Measurements from ENCODE around the gene RPL28.

RPL28 gene

DNA sequence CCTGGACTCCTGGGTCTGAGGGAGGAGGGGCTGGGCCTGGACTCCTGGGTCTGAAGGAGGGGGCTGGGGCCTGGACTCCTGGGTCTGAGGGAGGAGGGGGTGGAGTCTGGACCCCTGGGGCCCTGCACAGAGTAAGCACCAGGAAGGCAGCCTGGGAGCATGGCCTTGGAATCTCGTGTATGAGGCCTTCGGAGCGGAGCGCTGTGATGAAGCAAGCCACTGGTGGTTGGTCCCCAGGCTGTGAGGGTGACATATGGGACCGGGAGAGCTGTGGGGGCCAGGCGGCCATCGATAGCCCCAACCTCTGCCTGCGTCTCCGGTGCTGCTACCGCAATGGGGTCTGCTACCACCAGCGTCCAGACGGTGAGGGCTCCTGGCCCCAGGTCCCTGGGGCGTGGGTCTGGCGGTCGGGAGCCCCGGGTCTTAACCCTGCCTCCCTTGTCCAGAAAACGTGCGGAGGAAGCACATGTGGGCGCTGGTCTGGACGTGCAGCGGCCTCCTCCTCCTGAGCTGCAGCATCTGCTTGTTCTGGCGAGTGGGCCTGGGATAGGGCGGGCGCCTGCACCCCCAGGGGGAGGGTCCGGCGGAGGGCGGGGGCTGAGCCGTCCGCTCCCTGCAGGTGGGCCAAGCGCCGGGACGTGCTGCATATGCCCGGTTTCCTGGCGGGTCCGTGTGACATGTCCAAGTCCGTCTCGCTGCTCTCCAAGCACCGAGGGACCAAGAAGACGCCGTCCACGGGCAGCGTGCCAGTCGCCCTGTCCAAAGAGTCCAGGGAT lies 8.2 kb upstream of the RPL28 start:
- Histone ChIP-seq H3K9ac (ENCODE audit: low read depth, low read length) (no peak overlapping the region), H3K27me3 (ENCODE audit: insufficient read depth, low read length, poor library complexity) (no peaks in the 10 kb centered on the region)

DNA sequence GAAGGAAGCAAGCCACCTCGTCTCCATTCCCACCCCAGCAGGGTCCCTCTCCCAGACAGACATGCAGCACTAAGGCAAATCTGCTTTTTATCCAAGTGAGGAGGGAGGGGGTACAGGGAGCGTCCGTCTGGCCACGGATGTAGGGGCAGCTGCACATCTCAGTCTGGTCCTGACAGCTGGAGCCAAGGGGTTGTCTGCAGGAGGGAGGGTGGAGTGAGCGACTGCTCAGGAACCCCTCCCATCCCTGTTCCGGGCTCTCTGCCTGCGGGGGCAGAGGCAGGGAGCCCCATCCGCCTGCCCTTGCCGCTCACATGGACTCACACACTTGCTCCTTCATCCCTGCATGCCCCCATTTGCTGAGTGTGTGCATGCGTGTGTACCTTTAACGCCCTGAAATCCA lies 6.6 kb upstream of the RPL28 start:
- H3K79me2 ChIP-seq (ENCODE audit: insufficient read depth, low read length) = peaks cover 27% of the 10 kb centered on the region
- ATAC-seq (ENCODE audit: insufficient read depth, low read depth) = no peak
- peaks cover 22% of the 10 kb centered on the region for H3K4me1 ChIP-seq (ENCODE audit: insufficient read depth, low read length)
- no peak overlapping the region for H3K4me3 ChIP-seq (ENCODE audit: low read depth in 1 of 2, low read length in 2 of 2)
- H3K36me3 ChIP-seq (ENCODE audit: insufficient read depth, low read length) = no peaks in the 10 kb centered on the region; the same call in 1 of the 2 replicates
- H2AFZ ChIP-seq (ENCODE audit: low read depth, low read length) = no peak overlapping the region
- DNase-seq = no peak
- H3K9ac ChIP-seq (ENCODE audit: low read depth, low read length) = no peak overlapping the region
- H3K27ac ChIP-seq (ENCODE audit: low read length) = no peak overlapping the region
- H3K4me2 ChIP-seq (ENCODE audit: insufficient read depth, low read length) = no peak overlapping the region
- no peaks in the 10 kb centered on the region for H3K27me3 ChIP-seq (ENCODE audit: insufficient read depth, low read length, poor library complexity)
- no peaks in the 10 kb centered on the region; the same call in 1 of the 2 replicates for H4K20me1 ChIP-seq (ENCODE audit: insufficient read depth, low read length)
- no peak for TF ChIP-seq EZH2 (IDR thresholded peaks at IDR 0.05; ENCODE audit: borderline replicate concordance, low read depth, low read length, severe bottlenecking)
- H3K9me3 ChIP-seq (ENCODE audit: insufficient read depth, low read length, severe bottlenecking) = no peaks in the 10 kb centered on the region

More for the DNA sequence above, 8.2 kb upstream of the RPL28 start:
- no peak for DNase-seq
- H3K9me3 ChIP-seq (ENCODE audit: insufficient read depth, low read length, severe bottlenecking) = no peaks in the 10 kb centered on the region
- H3K4me2 ChIP-seq (ENCODE audit: insufficient read depth, low read length) = no peak overlapping the region
- no peak overlapping the region for H2AFZ ChIP-seq (ENCODE audit: low read depth, low read length)
- no peak overlapping the region for H3K27ac ChIP-seq (ENCODE audit: low read length)
- peaks cover 13% of the 10 kb centered on the region for H3K79me2 ChIP-seq (ENCODE audit: insufficient read depth, low read length)
- TF ChIP-seq EZH2 (IDR thresholded peaks at IDR 0.05; ENCODE audit: borderline replicate concordance, low read depth, low read length, severe bottlenecking) = no peak
- TF ChIP-seq, protein P1, sequence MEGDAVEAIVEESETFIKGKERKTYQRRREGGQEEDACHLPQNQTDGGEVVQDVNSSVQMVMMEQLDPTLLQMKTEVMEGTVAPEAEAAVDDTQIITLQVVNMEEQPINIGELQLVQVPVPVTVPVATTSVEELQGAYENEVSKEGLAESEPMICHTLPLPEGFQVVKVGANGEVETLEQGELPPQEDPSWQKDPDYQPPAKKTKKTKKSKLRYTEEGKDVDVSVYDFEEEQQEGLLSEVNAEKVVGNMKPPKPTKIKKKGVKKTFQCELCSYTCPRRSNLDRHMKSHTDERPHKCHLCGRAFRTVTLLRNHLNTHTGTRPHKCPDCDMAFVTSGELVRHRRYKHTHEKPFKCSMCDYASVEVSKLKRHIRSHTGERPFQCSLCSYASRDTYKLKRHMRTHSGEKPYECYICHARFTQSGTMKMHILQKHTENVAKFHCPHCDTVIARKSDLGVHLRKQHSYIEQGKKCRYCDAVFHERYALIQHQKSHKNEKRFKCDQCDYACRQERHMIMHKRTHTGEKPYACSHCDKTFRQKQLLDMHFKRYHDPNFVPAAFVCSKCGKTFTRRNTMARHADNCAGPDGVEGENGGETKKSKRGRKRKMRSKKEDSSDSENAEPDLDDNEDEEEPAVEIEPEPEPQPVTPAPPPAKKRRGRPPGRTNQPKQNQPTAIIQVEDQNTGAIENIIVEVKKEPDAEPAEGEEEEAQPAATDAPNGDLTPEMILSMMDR (IDR thresholded peaks at IDR 0.05; ENCODE audit: borderline replicate concordance, extremely low read depth, low read length, poor library complexity, severe bottlenecking) = no peak
- peaks cover 2% of the 10 kb centered on the region; the same call in 1 of the 2 replicates for H4K20me1 ChIP-seq (ENCODE audit: insufficient read depth, low read length)
- ATAC-seq (ENCODE audit: insufficient read depth, low read depth) = no peak
- no peak overlapping the region for H3K4me3 ChIP-seq (ENCODE audit: low read depth in 1 of 2, low read length in 2 of 2)
- H3K4me1 ChIP-seq (ENCODE audit: insufficient read depth, low read length) = peaks cover 12% of the 10 kb centered on the region
- no peaks in the 10 kb centered on the region for H3K36me3 ChIP-seq (ENCODE audit: insufficient read depth, low read length)

DNA sequence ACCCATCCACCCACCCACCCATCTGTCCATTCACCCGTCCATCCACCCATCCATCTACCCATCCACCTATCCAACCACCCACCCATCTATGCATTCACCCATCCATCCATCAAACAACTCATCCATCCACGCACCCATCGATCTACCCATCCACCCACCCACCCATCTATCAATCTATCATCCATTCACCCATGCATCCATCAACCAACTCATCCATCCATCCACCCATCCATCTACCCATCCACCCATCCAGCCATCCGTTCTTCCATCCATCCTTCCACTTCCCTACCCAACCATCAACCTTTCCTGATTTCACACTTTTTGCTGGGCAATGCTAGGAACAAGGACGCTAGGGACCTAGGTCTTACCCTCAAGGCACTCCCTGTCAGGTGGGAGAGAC lies 3.7 kb upstream of the RPL28 start:
- DNase-seq = no peak
- H3K9ac ChIP-seq (ENCODE audit: low read depth, low read length) = no peak overlapping the region
- peaks cover 12% of the 10 kb centered on the region for H4K20me1 ChIP-seq (ENCODE audit: insufficient read depth, low read length)
- ATAC-seq (ENCODE audit: insufficient read depth, low read depth) = no peak
- no peaks in the 10 kb centered on the region for H3K9me3 ChIP-seq (ENCODE audit: insufficient read depth, low read length, severe bottlenecking)
- peaks cover 49% of the 10 kb centered on the region for H3K79me2 ChIP-seq (ENCODE audit: insufficient read depth, low read length)
- no peak overlapping the region for H2AFZ ChIP-seq (ENCODE audit: low read depth, low read length)
- no peak for TF ChIP-seq EZH2 (IDR thresholded peaks at IDR 0.05; ENCODE audit: borderline replicate concordance, low read depth, low read length, severe bottlenecking)
- TF ChIP-seq, protein P1 (IDR thresholded peaks at IDR 0.05; ENCODE audit: borderline replicate concordance, extremely low read depth, low read length, poor library complexity, severe bottlenecking) = no peak
- H3K4me3 ChIP-seq (ENCODE audit: low read depth in 1 of 2, low read length in 2 of 2) = peak overlapping the region in 1 of 2 experiments; percentile 69; a peak in 2 of 4 replicates
- peaks cover 37% of the 10 kb centered on the region for H3K4me1 ChIP-seq (ENCODE audit: insufficient read depth, low read length)
- H3K36me3 ChIP-seq (ENCODE audit: insufficient read depth, low read length) = peaks cover 11% of the 10 kb centered on the region
- H3K27ac ChIP-seq (ENCODE audit: low read length) = no peak overlapping the region; the same call in 1 of the 2 replicates
- no peaks in the 10 kb centered on the region for H3K27me3 ChIP-seq (ENCODE audit: insufficient read depth, low read length, poor library complexity)
- H3K4me2 ChIP-seq (ENCODE audit: insufficient read depth, low read length) = peak overlapping the region; percentile 84

DNA sequence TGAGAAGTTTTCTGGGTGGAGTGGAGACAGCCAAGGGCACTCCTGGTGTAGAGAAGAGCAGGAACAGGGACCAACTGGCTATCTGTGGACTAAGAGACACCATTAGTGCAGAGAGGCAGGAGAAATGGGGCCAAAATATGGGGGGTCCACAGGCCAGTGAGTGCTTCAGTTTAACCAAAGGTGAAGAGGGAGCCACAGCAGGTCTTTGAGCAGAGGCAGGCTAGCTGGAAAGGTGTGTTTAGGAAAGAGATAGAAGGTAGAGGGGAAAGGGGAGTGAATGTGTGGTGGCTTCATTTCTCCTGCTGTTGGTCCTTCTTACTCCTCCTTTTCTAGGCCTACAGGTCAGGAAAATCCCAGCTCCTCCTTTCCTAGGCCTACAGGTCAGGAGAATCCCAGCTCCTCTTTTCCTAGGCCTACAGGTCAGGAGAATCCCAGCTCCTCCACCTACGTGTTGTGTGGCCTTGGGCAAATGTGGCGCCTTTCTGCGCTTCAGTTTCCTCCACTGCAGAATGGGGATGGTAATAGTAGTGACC lies 3.1 kb upstream of the RPL28 start:
- H3K4me1 ChIP-seq (ENCODE audit: insufficient read depth, low read length) = peaks cover 43% of the 10 kb centered on the region
- H3K36me3 ChIP-seq (ENCODE audit: insufficient read depth, low read length) = peaks cover 17% of the 10 kb centered on the region
- DNase-seq (no peak), ATAC-seq (ENCODE audit: insufficient read depth, low read depth) (no peak)
- TF ChIP-seq, protein P1 (IDR thresholded peaks at IDR 0.05; ENCODE audit: borderline replicate concordance, extremely low read depth, low read length, poor library complexity, severe bottlenecking) = no peak
- no peak for TF ChIP-seq EZH2 (IDR thresholded peaks at IDR 0.05; ENCODE audit: borderline replicate concordance, low read depth, low read length, severe bottlenecking)
- peak overlapping the region; percentile 41 to 69; a peak in 3 of 4 replicates for H3K4me3 ChIP-seq (ENCODE audit: low read depth in 1 of 2, low read length in 2 of 2)
- H3K27me3 ChIP-seq (ENCODE audit: insufficient read depth, low read length, poor library complexity) = no peaks in the 10 kb centered on the region
- H3K9me3 ChIP-seq (ENCODE audit: insufficient read depth, low read length, severe bottlenecking) = no peaks in the 10 kb centered on the region
- H3K4me2 ChIP-seq (ENCODE audit: insufficient read depth, low read length) = peak overlapping the region; percentile 84
- H3K27ac ChIP-seq (ENCODE audit: low read length) = peak overlapping the region; percentile 90
- peaks cover 18% of the 10 kb centered on the region for H4K20me1 ChIP-seq (ENCODE audit: insufficient read depth, low read length)
- peak overlapping the region; percentile 82 for H3K9ac ChIP-seq (ENCODE audit: low read depth, low read length)
- peaks cover 55% of the 10 kb centered on the region for H3K79me2 ChIP-seq (ENCODE audit: insufficient read depth, low read length)
- peak overlapping the region; percentile 84; the same call in 1 of the 2 replicates for H2AFZ ChIP-seq (ENCODE audit: low read depth, low read length)
